ENCODE results near the gene SPEF2. TPM values are rescaled to one million over a fixed set of nuclear protein-coding genes. Genes with fewer than 3 reads are reported as not detected.
A peak's percentile ranks its signal among the peaks of the same experiment; 100 is the strongest.

The SPEF2 gene
- total RNA-seq, 1 donor from 2014 or later: 2.7 TPM

DNA sequence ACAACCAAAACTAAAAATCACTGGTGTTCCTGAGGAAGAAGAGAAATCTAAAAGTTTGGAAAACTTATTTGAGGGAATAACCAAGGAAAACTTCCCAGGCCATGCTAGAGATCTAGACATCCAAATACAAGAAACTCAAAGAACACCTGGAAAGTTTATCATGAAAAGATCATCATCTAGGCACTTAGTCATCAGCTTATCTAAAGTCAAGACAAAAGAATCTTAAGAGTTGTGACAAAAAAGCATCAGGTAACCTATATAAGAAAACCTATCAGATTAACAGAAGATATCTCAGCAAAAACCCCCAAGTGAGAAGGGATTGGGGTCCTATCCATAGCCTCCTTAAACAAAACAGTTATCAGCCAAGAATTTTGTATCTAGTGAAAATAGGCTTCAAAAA is 17.1 kb upstream of the SPEF2 start:
- Histone ChIP-seq H3K27me3 (ENCODE audit: low read depth) (no peaks in the 10 kb centered on the region), H3K9me3 (replicated peaks) (peaks cover 38% of the 10 kb centered on the region), H3K4me1 (no peaks in the 10 kb centered on the region), H3K4me3 (no peak overlapping the region), H3K36me3 (no peaks in the 10 kb centered on the region), H3K27ac (replicated peaks) (no peak overlapping the region)
- DNase-seq: no peak
- TF ChIP-seq, protein P1, sequence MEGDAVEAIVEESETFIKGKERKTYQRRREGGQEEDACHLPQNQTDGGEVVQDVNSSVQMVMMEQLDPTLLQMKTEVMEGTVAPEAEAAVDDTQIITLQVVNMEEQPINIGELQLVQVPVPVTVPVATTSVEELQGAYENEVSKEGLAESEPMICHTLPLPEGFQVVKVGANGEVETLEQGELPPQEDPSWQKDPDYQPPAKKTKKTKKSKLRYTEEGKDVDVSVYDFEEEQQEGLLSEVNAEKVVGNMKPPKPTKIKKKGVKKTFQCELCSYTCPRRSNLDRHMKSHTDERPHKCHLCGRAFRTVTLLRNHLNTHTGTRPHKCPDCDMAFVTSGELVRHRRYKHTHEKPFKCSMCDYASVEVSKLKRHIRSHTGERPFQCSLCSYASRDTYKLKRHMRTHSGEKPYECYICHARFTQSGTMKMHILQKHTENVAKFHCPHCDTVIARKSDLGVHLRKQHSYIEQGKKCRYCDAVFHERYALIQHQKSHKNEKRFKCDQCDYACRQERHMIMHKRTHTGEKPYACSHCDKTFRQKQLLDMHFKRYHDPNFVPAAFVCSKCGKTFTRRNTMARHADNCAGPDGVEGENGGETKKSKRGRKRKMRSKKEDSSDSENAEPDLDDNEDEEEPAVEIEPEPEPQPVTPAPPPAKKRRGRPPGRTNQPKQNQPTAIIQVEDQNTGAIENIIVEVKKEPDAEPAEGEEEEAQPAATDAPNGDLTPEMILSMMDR (IDR thresholded peaks at IDR 0.05; ENCODE audit: borderline replicate concordance): no peak
- intact Hi-C loops (cut with micrococcal nuclease): no loop called here

DNA sequence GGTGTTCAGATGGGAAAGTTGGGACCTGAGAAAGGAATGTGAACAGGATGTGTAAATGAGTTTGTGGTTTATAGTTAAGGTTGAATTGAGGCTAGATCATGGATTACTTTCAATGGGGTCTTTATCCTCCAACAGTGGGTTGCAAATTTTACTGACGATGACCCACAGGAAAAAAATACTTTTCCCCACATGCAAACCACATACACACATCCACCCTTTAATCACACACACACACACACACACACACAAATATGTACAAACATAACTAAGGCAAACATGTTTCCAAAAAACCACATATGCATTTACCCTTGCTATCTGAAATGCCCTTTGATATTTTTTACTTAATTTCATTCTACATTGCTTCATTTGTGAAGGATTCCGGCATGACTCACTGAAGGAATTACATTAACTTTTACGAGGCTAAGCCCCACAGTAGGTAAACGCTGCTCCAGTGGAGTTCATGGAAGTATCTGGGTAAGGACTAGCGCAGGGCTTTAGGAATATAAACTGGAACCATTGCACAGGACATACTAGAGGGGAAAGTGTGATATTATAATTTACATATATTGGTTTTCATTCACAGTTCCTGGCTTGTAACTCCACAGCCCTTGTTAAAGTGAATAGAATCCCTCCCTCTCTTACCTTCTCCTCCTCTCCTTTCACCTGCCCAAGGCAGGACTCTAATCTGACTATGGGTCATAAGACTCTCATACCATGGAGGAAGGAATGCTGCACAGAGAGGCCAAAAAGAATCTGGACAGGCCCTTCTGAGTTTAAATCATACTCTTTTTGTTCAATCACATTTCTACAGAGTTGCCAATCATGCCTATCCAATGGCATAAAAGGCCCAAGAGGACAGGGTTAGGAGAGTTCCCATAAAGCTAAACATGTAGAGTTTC is 8.5 kb upstream of the SPEF2 start:
- H3K9me3 ChIP-seq (replicated peaks): peaks cover 20% of the 10 kb centered on the region
- H3K36me3 ChIP-seq: no peaks in the 10 kb centered on the region
- TF ChIP-seq, protein P1 (IDR thresholded peaks at IDR 0.05; ENCODE audit: borderline replicate concordance): no peak
- intact Hi-C loops (cut with micrococcal nuclease): no loop called here
- H3K4me3 ChIP-seq: no peak overlapping the region
- no peaks in the 10 kb centered on the region for H3K27me3 ChIP-seq (ENCODE audit: low read depth)
- no peak overlapping the region for H3K27ac ChIP-seq (replicated peaks)
- no peak for DNase-seq
- H3K4me1 ChIP-seq: no peaks in the 10 kb centered on the region

DNA sequence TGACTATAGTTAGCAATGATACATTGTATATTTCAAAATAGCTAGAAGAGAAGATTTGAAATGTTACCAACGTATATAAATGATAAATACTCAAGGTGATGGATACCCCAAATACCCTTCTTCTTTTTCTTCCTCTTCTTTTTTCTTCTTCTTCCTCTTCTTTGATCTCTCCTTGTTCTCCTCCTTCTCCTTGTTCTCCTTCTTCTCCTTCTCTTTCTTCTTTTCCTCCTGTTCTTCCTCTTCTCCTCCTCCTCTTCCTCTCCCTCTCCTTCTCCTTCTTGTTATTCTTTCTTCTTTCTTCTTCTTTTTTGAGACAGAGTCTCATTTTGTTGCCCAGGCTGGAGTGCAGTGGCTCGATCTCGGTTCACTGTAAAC is 616 bp upstream of the SPEF2 start:
- H3K4me1 ChIP-seq: peaks cover 18% of the 10 kb centered on the region
- TF ChIP-seq, protein P1 (IDR thresholded peaks at IDR 0.05; ENCODE audit: borderline replicate concordance): no peak
- DNase-seq: no peak
- no peaks in the 10 kb centered on the region for H3K36me3 ChIP-seq
- intact Hi-C loops (cut with micrococcal nuclease): no loop called here
- peak overlapping the region; percentile 86 for H3K4me3 ChIP-seq
- no peaks in the 10 kb centered on the region for H3K27me3 ChIP-seq (ENCODE audit: low read depth)
- H3K9me3 ChIP-seq (replicated peaks): peaks cover 13% of the 10 kb centered on the region
- no peak overlapping the region for H3K27ac ChIP-seq (replicated peaks)

DNA sequence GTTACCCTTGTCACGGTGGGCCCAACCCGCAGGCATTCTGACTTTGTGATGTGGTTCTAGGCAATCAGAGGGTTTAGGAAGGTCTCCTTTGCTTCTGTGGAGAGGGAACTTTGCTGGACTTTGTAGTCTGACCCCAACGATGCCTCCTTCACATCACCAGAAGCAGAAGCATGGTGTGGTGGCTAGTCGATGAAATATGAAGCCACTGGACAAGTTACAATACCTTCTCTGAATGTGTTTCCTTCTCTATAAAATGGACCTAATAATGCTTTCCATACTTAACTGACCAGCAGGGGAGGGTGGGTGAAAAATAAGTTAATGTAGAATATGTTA is 607 bp downstream of the SPEF2 start:
- TF ChIP-seq, protein P1 (IDR thresholded peaks at IDR 0.05; ENCODE audit: borderline replicate concordance): no peak
- Histone ChIP-seq H3K9me3 (replicated peaks) (peaks cover 13% of the 10 kb centered on the region), H3K4me3 (peak overlapping the region; percentile 86), H3K27ac (replicated peaks) (no peak overlapping the region), H3K4me1 (peaks cover 18% of the 10 kb centered on the region), H3K36me3 (no peaks in the 10 kb centered on the region), H3K27me3 (ENCODE audit: low read depth) (no peaks in the 10 kb centered on the region)
- intact Hi-C loops (cut with micrococcal nuclease): no loop called here
- no peak for DNase-seq

DNA sequence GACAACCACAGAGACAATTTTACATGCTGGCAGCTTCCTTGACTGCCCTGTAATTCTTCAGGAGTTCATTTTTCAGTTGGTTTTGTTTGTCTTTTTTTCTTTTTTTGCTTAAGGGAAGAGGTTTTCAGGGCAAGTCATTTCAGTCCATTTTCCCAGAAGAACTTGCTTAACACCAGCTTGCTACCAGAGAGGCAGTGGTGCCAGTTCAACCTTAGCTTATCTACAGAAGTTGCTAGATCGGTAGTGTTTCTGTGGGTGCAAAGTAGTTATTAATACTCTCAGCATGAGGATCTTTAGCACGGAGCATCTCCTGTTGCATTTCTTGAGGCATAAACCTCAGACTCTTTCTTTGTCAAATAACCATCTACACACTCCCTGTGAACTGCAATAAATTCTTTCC is 1.1 kb downstream of the SPEF2 start:
- intact Hi-C loops (cut with micrococcal nuclease): no loop called here
- Histone ChIP-seq H3K36me3 (no peaks in the 10 kb centered on the region), H3K9me3 (replicated peaks) (peaks cover 13% of the 10 kb centered on the region), H3K27me3 (ENCODE audit: low read depth) (no peaks in the 10 kb centered on the region), H3K27ac (replicated peaks) (no peak overlapping the region), H3K4me3 (peak overlapping the region; percentile 86), H3K4me1 (peaks cover 18% of the 10 kb centered on the region)
- TF ChIP-seq, protein P1 (IDR thresholded peaks at IDR 0.05; ENCODE audit: borderline replicate concordance): no peak
- DNase-seq: no peak
